Frontal cortex (tissue), 4 donors: Measurements from ENCODE around the gene BACH2. TPM values are rescaled to one million over a fixed set of nuclear protein-coding genes. Genes with fewer than 3 reads are reported as not detected.
A peak's percentile ranks its signal among the peaks of the same experiment; 100 is the strongest.
"Not testable (repeated sequence)": the region's sequence is repeated elsewhere in the genome, so short reads cannot be mapped to it uniquely, and the experiment has no call there.

Experiments used
- DNase-seq, 2 donors: peaks; one replicate each; pipeline ENCODE4 v3.0.0; 2012; ENCODE audit warnings: low spot score in 2 of 2
- FAIRE-seq: peaks from 2 replicates; lab custom pipeline; 2012; peaks lifted over from hg19 to GRCh38; lab: Jason Lieb, UNC
- total RNA-seq: library from RNA; depleted of rRNA; stranded (reverse); fragments of >200 nt; gene quantifications from one replicate; pipeline ENCODE4 v1.2.3, GENCODE V29; 2014
- donor health status: control.
- donor health status: control.
- donor health status: control.

The BACH2 gene
- total RNA-seq, 1 donor from 2014 or later = 48.9 TPM

DNA sequence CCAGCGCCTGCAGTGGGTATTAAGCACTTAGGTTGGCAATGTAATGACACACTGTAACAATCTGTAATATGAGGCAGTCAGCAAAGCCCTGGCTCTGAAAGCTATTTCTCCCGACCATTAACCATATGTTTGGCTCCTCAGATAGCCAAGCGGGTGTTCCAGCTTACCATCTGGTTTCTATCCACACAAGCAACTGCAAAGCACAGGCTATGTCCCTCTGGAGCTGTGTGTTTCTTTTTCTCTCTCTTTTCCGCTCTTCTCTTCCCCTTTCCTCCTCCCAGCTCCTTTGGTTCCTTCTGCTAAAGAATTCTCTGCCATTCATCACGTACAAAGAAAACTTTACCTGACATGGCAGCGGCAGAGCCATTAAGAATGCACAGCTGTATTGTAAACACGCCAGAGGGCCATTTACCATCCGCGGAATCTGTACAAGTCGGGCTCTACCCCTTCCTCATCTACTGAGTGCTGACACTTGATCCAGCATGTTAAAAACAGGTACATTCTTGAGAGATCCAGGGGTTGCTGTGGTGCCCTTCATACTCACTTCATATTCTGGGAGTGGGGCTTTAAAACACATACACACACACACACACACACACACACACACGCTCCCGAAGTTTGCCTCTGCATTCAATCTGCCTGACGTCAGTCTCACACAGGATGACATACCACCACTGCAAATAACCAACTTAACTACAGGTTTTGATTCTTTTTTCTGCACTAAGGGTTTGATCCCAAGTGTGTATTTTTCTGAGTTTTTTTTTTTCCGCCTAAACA is 77.2 kb downstream of the BACH2 start:
- no peak for FAIRE-seq
- DNase-seq = no peak

DNA sequence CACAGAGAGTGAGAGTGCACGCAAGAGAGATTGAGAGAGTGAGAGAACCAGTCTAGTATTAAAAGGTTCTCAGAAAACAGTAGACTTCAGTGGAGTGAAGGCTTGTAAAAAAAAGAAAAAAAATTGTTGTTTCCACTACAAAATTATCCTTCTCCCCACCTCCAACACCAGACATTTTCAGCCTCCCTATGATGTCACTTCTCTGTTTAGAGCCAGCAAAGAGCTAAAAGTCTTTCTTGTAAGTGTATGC is 77.8 kb downstream of the BACH2 start:
- FAIRE-seq = no peak
- peak in 1 of 2 donors; percentile 14 for DNase-seq

DNA sequence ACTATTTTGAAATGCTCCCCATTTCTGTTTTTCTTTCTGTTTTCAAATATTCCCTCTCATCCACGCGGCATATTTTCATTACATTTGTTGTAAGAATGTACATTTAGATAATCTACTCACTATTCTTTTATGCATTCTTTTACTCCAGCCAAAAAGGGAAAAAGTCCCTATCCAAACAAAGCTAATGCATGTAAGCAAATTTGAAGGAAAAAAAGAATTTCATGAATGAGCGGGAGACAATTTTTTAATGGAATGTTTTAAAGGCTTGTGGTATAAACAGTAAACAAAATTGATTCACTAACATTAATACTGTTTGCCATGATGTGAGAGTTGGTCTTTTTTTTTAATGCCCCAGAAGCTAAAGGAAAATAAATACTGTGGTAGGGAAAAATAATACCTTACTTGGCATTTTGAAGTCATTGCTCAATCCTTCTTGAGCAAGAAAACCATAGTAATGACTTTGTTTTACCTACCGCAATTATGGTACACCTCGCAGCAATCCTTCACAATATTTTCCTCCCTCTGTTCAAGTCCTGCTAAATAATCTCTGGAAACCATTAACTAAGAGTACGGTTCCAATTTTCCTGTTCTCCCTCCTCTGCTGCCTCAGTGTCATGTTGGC is 79.0 kb downstream of the BACH2 start:
- no peak for DNase-seq
- FAIRE-seq = no peak

DNA sequence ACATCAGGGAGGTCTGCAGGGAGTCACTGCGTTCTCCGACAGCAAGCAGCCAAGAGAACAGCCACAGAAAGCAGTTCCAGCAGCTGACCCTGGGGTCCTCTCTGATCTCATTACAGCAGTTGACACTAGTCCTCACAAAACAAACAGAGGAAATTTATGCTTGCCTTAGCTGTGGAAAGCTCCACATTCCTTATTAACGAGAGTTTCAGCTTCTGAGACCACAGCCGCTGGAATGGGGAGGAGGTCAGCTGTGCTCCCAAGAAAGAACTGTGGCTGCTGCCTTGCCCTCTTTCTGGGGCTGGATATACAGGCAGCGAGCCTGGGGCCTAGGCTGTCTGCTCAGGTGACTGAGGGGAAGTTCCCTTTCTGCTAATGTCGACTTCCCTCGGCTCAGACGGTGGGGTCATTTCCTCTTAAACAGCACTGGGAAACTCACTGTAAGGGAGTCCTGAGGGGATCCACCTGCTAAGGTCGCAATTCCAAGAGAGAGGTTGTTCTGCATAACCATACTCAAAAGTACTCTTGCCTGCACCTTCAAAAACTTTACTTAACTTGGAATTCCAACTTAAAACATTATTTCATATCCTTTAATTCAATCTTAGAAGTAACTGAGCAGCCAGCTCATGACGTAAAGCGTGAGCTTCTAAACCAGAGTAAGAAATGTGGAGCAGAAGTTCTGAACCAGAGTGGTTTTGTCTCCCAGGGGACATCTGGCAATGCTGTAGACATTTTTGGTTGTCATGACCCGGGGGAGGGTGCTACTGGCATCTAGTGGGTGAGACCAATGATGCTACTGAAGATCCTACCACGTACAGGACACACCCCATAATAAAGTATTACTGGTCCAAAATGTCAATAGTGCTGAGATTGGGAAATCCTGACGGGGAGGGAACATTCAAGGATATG is 80.3 kb downstream of the BACH2 start:
- DNase-seq (no peak), FAIRE-seq (no peak)

DNA sequence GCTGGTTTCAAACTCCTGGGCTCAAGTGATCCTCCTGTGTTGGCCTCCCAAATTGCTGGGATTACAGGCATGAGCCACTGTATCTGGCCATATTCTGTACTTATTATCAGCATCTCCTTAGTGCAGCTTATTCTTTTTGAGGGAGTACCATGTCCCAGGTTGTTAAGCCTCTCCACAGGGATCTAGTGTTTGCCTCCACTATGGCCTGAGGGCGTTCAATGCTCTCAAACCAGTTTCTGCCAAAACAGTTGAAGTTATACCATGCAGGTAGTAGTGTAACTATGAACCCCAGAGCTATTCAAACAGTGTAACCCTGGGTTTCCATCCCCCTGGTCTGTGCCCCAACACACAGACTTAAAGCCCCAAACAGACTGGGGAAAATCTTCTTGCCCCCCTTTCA is 81.7 kb downstream of the BACH2 start:
- no peak for DNase-seq
- FAIRE-seq = no peak

DNA sequence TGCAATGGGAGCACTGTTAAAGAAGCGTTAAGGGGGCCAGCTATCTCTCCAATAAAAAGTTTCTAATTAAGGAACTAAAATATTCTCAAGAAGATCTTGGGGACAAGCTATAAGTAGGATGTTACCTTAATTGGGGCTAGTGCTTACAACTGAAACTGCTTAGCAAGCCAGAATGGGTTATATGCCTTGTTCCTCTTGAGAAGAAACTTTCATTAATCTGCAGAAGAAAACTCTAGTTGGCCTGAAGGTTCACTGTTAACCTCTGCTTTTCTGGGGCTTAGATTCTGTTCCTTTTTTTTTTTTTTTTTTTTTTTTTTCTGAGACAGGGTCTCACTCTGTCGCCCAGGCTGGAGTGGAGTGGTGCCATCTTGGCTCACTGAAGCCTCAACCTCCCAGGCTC is 82.2 kb downstream of the BACH2 start:
- DNase-seq = no peak
- no peak for FAIRE-seq

DNA sequence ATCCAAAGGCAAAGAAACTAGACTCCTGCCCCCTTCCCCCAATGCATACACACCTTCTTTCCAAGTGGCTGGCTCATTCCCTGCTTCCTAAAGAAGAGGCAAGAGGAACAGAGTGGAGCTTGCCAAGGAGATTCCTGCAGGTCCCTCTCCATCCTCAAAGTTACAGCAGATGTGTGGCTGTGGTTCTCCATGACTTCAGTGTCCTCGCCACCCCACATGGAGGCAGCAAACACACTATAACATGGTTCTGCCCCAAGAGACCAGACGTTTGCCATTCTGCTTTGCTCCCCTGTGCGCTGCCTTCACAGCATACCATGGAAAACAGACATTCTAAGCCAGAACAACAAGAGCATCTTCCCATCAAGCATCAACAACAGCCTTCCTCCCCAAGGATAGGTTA is 84.4 kb downstream of the BACH2 start:
- DNase-seq (no peak), FAIRE-seq (no peak)

DNA sequence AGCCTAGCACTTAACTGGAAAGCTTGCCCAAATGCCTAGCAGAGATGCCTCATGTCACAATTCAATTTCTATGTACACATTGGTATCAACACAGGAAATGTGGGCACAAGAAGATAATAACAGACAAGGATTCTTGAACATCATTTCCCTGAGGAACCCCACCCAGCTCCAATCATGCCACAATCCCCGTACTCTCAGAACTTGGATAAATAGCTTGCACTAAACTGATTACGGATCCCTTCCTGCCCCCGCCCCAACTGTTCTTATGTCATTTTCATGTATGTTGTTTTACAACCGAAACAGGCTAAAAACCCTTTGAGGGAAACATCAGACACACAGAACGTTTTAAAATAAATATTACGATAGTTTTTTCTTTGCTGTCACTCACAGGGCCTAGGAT is 87.1 kb downstream of the BACH2 start:
- DNase-seq (no peak), FAIRE-seq (no peak)

DNA sequence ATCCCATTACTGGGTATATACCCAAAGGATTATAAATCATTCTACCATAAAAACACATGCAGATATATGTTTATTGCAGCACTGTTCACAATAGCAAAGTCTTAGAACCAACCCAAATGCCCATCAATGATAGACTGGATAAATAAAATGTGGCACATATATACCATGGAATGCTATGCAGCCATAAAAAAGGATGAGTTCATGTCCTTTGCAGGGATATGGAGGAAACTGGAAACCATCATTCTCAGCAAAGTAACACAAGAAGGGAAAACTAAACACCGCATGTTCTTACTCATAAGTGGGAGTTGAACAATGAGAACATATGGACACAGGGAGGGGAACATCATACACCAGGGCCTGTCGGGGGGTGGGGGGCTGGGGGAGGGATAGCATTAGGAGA is 88.0 kb downstream of the BACH2 start:
- not testable (repeated sequence) for FAIRE-seq, DNase-seq

DNA sequence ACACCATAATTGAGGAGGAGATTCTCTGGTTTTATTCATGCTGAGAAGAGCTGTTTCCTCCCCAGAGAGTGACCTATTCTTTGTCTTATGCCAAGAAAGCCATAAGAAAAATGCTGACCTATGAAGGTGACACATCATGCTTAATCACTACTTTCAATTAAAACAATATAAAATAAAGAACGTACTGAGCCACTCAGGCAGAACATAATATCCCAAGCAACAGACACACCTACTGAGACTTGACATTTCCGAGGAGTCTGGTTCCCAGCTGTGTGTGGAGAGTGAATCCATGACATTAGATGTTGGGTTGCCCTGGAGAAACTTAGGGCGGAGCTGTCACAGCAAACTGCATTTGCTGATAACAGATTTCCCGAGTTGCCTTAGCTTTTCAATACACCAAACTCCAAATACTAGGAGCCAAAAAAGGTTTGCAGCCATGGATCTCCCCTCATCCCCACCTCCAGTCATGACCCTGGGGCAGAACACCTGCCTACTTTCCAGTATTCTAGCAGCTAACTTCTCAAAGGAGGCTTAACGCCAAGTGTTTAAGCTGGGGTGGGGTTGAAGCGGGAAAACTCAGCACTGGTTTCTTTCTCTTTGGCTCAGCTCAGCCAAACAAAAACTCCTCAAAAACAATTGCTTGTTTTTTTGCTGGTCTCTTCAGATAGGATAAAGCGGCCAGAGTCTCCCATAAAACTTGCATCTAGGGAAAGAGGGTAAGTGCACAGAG is 92.2 kb downstream of the BACH2 start:
- FAIRE-seq (no peak), DNase-seq (no peak)

DNA sequence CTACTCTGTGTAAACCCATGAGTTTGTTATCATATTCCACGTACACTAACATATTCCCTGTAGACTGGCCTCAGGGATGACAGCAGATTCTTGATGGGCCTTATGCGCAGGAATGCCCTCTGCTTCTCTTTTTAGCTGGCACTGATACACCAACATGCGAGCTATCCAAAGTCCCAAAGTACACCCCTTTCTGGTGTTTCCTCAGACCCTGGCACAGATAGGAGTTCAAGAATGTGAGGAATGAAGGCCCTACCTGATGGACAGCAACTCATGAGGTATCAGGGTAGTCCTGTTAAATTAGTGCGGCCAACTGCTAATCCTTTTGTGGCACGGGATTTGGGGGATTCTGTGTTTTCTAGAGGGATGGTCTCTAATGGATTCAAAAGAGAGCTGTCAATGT is 93.0 kb downstream of the BACH2 start:
- FAIRE-seq (no peak), DNase-seq (no peak)

DNA sequence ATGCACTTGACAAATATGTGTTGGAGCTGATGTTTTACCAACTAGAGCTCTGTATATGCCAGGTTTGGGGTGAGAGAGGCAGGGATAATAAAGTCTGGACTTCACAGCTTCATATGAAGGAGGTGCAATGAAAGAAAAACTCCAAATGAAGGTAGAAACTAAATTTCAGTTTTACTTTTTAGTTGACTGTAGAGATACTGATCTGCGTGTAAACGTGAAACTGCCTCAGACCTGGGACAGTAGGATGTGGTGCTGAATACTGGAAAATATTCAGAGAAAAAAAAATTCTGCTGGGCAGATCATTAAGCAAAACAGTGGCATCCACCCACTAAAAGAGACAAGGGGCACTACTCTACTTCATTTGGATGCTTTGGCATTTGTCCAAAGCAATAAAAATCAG is 94.5 kb downstream of the BACH2 start:
- FAIRE-seq = no peak
- no peak for DNase-seq

DNA sequence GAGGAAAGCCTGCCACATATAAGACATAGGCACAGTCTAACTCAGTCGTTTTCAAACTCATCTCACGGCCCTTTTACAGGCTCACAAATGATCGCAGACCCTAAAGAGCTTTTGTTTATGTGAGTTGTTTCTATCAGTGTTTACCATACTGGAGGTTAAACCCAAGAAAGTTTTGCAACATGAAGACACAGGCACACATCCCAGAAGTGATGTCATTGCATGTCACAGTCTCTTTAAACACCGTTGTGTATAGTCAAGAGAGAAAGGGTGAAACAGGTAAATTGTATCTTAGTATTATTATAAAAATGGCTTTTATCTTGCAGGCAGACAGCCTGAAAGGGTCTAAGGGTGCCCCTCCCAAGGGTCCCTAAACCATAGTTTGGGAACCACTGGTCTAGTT is 96.7 kb downstream of the BACH2 start:
- no peak for FAIRE-seq

DNA sequence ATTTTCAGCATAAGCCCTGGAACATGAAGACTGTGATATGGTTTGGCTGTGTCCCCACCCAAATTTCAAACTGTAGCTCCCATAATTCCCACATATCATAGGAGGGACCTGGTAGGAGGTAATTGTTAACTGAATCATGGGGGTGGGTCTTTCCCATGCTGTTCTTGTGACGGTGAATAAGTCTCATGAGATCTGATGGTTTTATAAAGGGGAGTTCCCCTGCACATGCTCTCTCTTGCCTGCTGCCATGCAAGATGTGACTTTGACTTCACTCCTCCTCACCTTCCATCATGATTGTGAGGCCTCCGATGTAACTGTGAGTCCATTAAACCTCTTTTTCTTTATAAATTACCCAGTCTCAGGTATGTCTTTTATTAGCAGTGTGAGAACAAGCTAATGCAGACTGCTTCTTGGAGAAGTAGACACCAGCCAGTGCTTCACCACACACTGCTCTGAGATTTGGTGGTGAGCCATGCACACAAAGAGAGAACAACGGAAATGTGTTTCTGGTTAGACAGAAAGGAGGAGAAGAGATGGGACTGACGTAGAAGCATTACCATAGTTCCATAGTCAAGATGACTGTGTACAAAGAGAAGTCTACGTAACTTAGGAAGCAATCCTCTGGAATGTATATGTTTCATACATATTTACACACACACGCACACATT is 97.8 kb downstream of the BACH2 start:
- FAIRE-seq = no peak

More for the DNA sequence above, 96.7 kb downstream of the BACH2 start:
- DNase-seq = no peak

DNA sequence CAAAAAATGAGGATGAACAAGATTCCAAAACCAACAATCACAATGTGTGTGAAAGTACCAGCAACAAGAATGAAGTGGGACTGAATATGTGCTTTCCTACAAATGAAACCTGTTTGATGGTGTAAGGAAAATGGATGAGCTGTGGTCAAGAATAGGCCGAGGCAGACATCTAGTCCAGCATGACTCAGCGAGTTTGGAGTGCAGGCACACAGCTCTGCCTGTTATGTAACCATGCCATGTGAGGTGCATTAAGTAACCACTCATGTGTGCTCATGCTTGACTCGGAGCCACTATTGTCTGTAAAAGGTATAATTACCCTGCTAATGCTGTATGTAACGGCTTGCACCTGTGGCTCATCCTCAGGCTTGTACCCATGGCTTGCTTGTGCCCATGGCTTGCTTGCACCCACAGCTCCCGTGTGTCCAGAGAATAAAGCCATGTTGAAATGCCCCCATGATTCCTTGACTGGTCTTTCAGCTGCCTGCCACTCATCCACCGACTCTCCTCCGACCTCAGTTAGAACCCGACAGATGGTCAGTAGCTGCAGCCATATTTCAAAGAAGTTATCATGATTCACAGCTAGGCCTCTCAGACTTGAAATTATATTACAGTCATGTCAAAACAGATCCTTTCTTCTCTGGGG is 98.7 kb downstream of the BACH2 start:
- no peak for DNase-seq

More for the DNA sequence above, 97.8 kb downstream of the BACH2 start:
- no peak for DNase-seq

DNA sequence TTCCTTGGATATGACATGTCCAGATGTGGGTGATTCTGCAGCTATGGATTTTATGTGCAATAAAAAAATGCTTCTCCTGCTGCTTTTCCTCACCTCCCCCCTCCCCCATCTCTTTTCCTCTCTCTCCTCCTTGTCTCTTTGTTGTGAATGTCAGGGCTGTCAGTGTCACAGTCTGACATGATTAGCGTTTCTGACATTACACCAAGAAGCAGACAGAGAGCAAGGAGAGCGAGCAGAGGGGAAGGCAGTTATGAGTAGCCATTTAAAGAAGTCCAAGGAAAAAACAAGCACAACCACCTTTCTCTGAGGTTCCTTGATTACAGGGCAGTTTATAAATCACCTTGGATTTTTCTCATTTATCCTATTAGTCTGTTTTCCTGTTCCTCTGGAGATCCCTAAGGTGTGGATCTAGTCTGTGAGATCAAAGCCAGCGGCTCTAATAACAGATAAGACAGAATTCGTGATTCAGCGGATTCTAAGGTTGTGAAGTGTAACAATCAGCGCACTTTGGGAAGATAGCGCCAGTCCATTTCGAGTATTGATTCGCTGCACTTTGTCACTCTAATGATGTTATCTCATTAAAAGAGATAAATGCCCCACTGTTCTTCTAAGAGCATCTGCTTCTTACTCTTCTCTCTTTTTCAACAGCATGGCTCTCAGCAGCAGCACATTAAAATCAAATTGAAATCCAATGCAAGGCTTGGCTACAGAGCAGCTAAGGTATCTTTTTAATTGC is 101.4 kb downstream of the BACH2 start:
- no peak for DNase-seq

More for the DNA sequence above, 98.7 kb downstream of the BACH2 start:
- no peak for FAIRE-seq

DNA sequence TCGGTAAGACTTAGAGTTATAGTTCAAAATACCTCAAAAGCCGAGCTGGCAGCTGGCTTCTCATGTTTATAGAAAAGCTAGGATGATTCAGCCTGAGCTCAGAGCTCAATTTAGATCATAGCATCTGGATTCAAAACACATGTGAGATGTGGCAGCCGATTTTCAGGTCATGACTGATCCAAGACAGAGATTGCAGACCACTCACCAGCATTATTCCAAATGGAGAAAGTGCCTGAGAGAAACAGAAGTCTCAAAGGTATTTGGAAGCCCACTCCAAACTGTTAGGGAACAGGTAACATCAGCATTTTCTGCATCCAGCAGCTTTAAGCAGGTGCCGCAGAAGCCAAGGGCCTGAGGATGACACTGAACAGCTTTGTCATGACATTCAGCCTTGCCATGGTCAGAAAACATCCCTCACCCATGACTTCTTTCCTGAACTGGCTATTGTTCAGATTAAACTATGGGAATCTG is 102.2 kb downstream of the BACH2 start:
- no peak for DNase-seq
- no peak for FAIRE-seq

More for the DNA sequence above, 101.4 kb downstream of the BACH2 start:
- no peak for FAIRE-seq

DNA sequence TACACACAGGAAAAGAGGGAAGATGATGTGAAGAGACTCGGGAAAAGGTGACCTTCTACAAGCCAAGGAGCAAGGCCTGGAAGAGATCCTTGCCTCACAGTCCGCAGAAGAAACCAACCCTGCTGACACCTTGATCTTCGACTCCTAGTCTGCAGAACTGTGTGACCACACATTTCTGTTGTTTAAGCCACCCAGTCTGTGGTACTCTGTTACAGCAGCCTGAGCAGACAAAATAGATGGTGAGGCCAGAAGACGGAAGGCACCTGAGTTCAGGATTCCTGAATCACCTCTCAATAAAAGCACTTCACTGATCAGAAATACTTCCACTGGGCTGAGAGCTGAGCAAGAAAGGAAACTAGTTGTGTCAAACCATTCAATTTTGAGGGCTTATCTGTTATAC is 103.3 kb downstream of the BACH2 start:
- FAIRE-seq = no peak
- no peak for DNase-seq
